ENCODE measurements around the gene IGSF21.

DNA sequence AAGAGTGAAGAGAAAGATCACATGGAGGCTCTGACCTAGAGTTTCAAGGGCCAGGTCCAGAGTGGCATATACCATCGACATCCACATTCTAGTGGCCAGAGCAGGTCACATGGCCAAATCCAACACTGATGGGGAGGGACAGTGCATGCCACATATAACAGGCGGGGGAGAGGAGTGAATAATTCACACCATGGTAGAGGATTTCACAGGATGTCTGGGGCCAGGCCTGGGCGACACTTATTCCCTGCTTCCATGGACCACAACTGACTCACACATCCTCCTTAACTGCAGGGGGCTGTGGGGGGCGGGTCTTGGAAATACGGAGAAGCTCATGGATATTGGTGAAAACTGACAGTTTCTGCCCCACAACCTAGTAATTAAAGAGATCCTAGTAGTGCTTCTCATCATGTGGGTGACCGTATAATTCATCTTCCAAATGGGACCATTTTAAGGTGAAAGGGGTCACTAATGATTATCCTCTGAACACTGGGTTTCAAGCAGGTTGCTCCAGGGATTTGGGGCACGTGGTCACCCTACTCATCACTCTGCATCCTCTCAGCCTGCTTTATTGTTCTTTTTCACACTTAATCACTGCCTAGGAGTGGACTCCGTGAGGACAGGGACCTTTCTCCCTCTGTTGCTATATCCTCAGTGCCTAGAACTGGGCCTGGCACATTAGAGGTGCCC, 44.0 kb downstream of the IGSF21 start:
- TF ChIP-seq EZH2phosphoT487 (IDR thresholded peaks at IDR 0.05; ENCODE audit: low read length) (no peak), EZH2 (optimal IDR thresholded peaks at IDR 0.05; ENCODE audit: low read depth, low read length) (no peak)
